Measurements from ENCODE around the gene MYH10.

The MYH10 gene

GRCh38 chr17:8494021-8494420 is 136.5 kb downstream of the MYH10 start:
- no peak for TF ChIP-seq CTCF (IDR thresholded peaks at IDR 0.05; ENCODE audit: borderline replicate concordance, insufficient read depth, low read depth, low read length)
- H3K4me3 ChIP-seq (ENCODE audit: low read depth, low read length), result no peak overlapping the region

GRCh38 chr17:8492121-8492520 is 138.4 kb downstream of the MYH10 start:
- H3K4me3 ChIP-seq (ENCODE audit: low read depth, low read length), result no peak overlapping the region
- no peak for TF ChIP-seq CTCF (IDR thresholded peaks at IDR 0.05; ENCODE audit: borderline replicate concordance, insufficient read depth, low read depth, low read length)

- no peak overlapping the region for H3K4me3 ChIP-seq (ENCODE audit: low read depth, low read length)
- TF ChIP-seq CTCF (IDR thresholded peaks at IDR 0.05; ENCODE audit: borderline replicate concordance, insufficient read depth, low read depth, low read length), result no peak
Measured at GRCh38 chr17:8490256-8491023, 140.1 kb downstream of the MYH10 start.

GRCh38 chr17:8489841-8490240 is 140.7 kb downstream of the MYH10 start:
- no peak for TF ChIP-seq CTCF (IDR thresholded peaks at IDR 0.05; ENCODE audit: borderline replicate concordance, insufficient read depth, low read depth, low read length)
- no peak overlapping the region for H3K4me3 ChIP-seq (ENCODE audit: low read depth, low read length)

- TF ChIP-seq CTCF (IDR thresholded peaks at IDR 0.05; ENCODE audit: borderline replicate concordance, insufficient read depth, low read depth, low read length), result no peak
- no peak overlapping the region for H3K4me3 ChIP-seq (ENCODE audit: low read depth, low read length)
Measured at GRCh38 chr17:8488901-8489300, 141.6 kb downstream of the MYH10 start.

- TF ChIP-seq CTCF (IDR thresholded peaks at IDR 0.05; ENCODE audit: borderline replicate concordance, insufficient read depth, low read depth, low read length), result no peak
Measured at GRCh38 chr17:8488491-8488890, 142.0 kb downstream of the MYH10 start.

GRCh38 chr17:8487743-8488142 is 142.8 kb downstream of the MYH10 start:
- no peak for TF ChIP-seq CTCF (IDR thresholded peaks at IDR 0.05; ENCODE audit: borderline replicate concordance, insufficient read depth, low read depth, low read length)
- H3K4me3 ChIP-seq (ENCODE audit: low read depth, low read length), result no peak overlapping the region

More at GRCh38 chr17:8488491-8488890, 142.0 kb downstream of the MYH10 start:
- H3K4me3 ChIP-seq (ENCODE audit: low read depth, low read length), result no peak overlapping the region
